HepG2 (cell line): ENCODE measurements around the gene FSTL1. TPM values are rescaled to one million over a fixed set of nuclear protein-coding genes. Genes with fewer than 3 reads are reported as not detected.

ENCODE experiments used
- ARID2 ChIP-seq: sonication (generic); formaldehyde crosslinking; IDR thresholded peaks from 2 replicates; pipeline ENCODE4 v1.8.1; 2022; ENCODE audit warnings: mild to moderate bottlenecking, missing genetic modification reagents, borderline replicate concordance
- CREM ChIP-seq, 2 experiments: sonication (generic) in 1 of 2; formaldehyde crosslinking in 1 of 2; IDR thresholded peaks; 2 replicates each; pipeline versions ENCODE4 v1.4.0 to v1.6.1; 2016 to 2020; ENCODE audit warnings: antibody characterized with exemption in 1 of 2, mild to moderate bottlenecking in 1 of 2, missing genetic modification reagents in 1 of 2
- FOSL2 ChIP-seq: sonication (generic); formaldehyde crosslinking; IDR thresholded peaks from 2 replicates; pipeline ENCODE4 v1.4.0; 2020; ENCODE audit warnings: missing genetic modification reagents
- FOXK2 ChIP-seq: fragments of 450-650 bp; IDR thresholded peaks from 2 replicates; pipeline ENCODE4 v1.6.1; 2016
- HCFC1 ChIP-seq: fragments of 150-350 bp; IDR thresholded peaks from 2 replicates; pipeline ENCODE4 v1.6.1; 2014; ENCODE audit warnings: low read depth, low read length
- IRF2 ChIP-seq: IDR thresholded peaks from 2 replicates; pipeline ENCODE4 v1.6.1; 2018; ENCODE audit warnings: missing genetic modification reagents, missing compliant biosample characterization
- MIXL1 ChIP-seq: IDR thresholded peaks from 2 replicates; pipeline ENCODE4 v1.6.1; 2016
- MXD4 ChIP-seq: IDR thresholded peaks from 2 replicates; pipeline ENCODE4 v1.6.1; 2016; ENCODE audit warnings: mild to moderate bottlenecking, missing biosample characterization, missing genetic modification reagents
- NBN ChIP-seq: fragments of 450-650 bp; conservative IDR thresholded peaks from 2 replicates; pipeline ENCODE4 v1.6.1; 2017
- NCOA5 ChIP-seq: sonication (generic); formaldehyde crosslinking; IDR thresholded peaks from 2 replicates; pipeline ENCODE4 v1.4.0; 2020; ENCODE audit warnings: missing genetic modification reagents
- PHF8 ChIP-seq: sonication (generic); formaldehyde crosslinking; IDR thresholded peaks from 2 replicates; pipeline ENCODE4 v1.5.0; 2020; ENCODE audit warnings: missing genetic modification reagents
- SMYD3 ChIP-seq: sonication (generic); formaldehyde crosslinking; IDR thresholded peaks from 2 replicates; pipeline ENCODE4 v1.8.1; 2023; ENCODE audit warnings: mild to moderate bottlenecking, missing genetic modification reagents
- ZNF121 ChIP-seq: sonication (generic); formaldehyde crosslinking; IDR thresholded peaks from 2 replicates; pipeline ENCODE4 v1.5.0; 2020; ENCODE audit warnings: mild to moderate bottlenecking, missing genetic modification reagents
- ZNF230 ChIP-seq: sonication (generic); formaldehyde crosslinking; IDR thresholded peaks from 2 replicates; pipeline ENCODE4 v1.4.0; 2020; ENCODE audit warnings: mild to moderate bottlenecking, missing genetic modification reagents
- ZNF253 ChIP-seq: sonication (generic); formaldehyde crosslinking; IDR thresholded peaks from 2 replicates; pipeline ENCODE4 v1.8.0; 2022; ENCODE audit warnings: mild to moderate bottlenecking, missing genetic modification reagents, borderline replicate concordance
- ZNF510 ChIP-seq: sonication (generic); formaldehyde crosslinking; IDR thresholded peaks from 2 replicates; pipeline ENCODE4 v1.4.0; 2020; ENCODE audit warnings: low read depth, mild to moderate bottlenecking, missing genetic modification reagents
- ZNF709 ChIP-seq: sonication (generic); formaldehyde crosslinking; IDR thresholded peaks from 2 replicates; pipeline ENCODE4 v1.5.0; 2020; ENCODE audit warnings: mild to moderate bottlenecking, missing genetic modification reagents
- polyA plus RNA-seq, 8 experiments: library from polyadenylated mRNA; depleted of rRNA in 3 of 8; stranded (reverse) in 7 of 8; unstranded in 1 of 8; fragments of >200 nt; fragmentation: Illumina TruSeq in 4 of 8; extraction: Trizol in 4 of 8; gene quantifications; 2 replicates each; pipeline versions ENCODE4 v1.2.1 to v1.2.3, GENCODE V29; 2011 to 2016; ENCODE audit warnings: low read depth in 4 of 8, missing spikeins in 1 of 8, mixed read lengths in 1 of 8; ENCODE audit not compliant: insufficient read depth in 1 of 8
- total RNA-seq, 5 experiments: library from RNA; depleted of rRNA; stranded (reverse); fragments of >200 nt; fragmentation: Illumina TruSeq; extraction: Trizol; gene quantifications; 2 replicates each; pipeline ENCODE4 v1.2.3, GENCODE V29; 2016; ENCODE audit warnings: low read depth in 1 of 5
- TF ChIP-seq, protein P1 (sequence below): sonication (generic); formaldehyde crosslinking; IDR thresholded peaks from 2 replicates; pipeline ENCODE4 v1.4.0; 2020; ENCODE audit warnings: missing genetic modification reagents
- TF ChIP-seq, protein P2 (sequence below): sonication (generic); formaldehyde crosslinking; IDR thresholded peaks from 2 replicates; pipeline ENCODE4 v1.4.0; 2020; ENCODE audit warnings: missing genetic modification reagents
- TF ChIP-seq, protein P3 (sequence below): sonication (generic); formaldehyde crosslinking; IDR thresholded peaks from 2 replicates; pipeline ENCODE4 v1.8.0; 2022; ENCODE audit warnings: mild to moderate bottlenecking, missing genetic modification reagents, borderline replicate concordance
- TF ChIP-seq, protein P4 (sequence below): sonication (generic); formaldehyde crosslinking; IDR thresholded peaks from 2 replicates; pipeline ENCODE4 v1.5.0; 2020; ENCODE audit warnings: mild to moderate bottlenecking, missing genetic modification reagents

FSTL1 gene
- total and polyA plus RNA-seq, 2 of the 13 experiments (the other 11 are each of a cell fraction or from before 2014, with no cell fraction given), result 0.07 to 0.29 TPM

DNA sequence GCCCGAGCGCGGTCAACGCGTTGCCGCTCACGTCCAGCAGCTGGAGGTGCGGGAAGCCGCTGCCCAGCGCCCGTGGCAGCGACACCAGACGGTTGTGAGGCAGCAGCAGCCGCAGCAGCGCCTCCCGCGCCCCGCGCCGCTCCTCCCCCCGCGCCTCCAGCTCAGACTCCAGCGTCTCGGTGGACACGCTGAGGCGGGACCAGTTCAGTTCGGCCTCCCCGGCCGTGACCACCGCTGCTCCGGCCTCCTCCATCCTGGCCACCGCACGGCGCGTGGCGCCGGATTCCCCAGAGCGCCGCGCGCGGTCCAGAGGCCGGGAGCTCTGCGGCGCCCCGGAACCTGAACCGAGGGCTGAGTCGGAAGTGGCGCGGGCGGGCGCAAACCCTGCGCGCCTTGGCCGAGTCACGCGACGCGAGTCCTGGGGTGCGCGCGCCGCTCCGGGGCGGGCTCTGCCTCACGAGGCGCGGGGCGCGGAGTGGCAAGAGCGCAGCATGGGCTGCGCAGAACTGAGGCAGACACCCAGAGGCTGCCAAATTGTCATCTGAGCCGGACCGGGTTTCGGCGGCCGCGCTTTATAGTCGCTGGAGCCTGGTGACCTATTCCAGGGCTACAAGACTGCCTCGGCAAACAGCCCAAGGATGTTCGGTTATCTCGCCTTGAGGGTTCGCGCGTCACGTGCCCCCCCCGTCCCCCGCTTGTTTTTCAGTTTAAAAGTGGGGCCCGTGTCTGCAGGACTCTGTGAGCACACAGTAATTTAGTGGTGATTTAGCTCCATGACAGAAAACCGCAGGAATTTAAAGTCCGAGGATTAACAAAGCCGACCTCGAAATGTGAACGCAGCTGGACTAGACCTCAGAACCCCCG is 101.6 kb downstream of the FSTL1 start, which contains the start of gene LRRC58 (continued):
- TF ChIP-seq NCOA5 (CRISPR knock-in tag) (no peak), CREM (IDR thresholded peaks at IDR 0.05) (no peak), CREM (CRISPR knock-in tag; IDR thresholded peaks at IDR 0.05) (no peak), ARID2 (no peak), MXD4 (CRISPR knock-in tag) (peak; percentile 67; the same call in 1 of the 2 replicates), NBN (no peak), ZNF510 (CRISPR knock-in tag) (peak; percentile 82), PHF8 (CRISPR knock-in tag) (peak; percentile 91), FOSL2 (peak; percentile 40; the same call in 1 of the 2 replicates), FOXK2 (no peak), ZNF230 (CRISPR knock-in tag) (peak; percentile 80; the same call in 1 of the 2 replicates), IRF2 (CRISPR knock-in tag) (peak; percentile 75), ZNF121 (CRISPR knock-in tag) (peak; percentile 75; the same call in 1 of the 2 replicates), SMYD3 (no peak; the same call in 1 of the 2 replicates), ZNF253 (CRISPR knock-in tag) (0 out of 2 replicates have a peak, but pooled peaks have one; percentile 61), HCFC1 (no peak), ZNF709 (peak; percentile 88), MIXL1 (CRISPR knock-in tag) (no peak)
- TF ChIP-seq, protein P1, sequence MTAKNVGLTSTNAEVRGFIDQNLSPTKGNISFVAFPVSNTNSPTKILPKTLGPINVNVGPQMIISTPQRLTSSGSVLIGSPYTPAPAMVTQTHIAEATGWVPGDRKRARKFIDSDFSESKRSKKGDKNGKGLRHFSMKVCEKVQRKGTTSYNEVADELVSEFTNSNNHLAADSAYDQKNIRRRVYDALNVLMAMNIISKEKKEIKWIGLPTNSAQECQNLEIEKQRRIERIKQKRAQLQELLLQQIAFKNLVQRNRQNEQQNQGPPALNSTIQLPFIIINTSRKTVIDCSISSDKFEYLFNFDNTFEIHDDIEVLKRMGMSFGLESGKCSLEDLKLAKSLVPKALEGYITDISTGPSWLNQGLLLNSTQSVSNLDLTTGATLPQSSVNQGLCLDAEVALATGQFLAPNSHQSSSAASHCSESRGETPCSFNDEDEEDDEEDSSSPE (CRISPR knock-in tag), result peak; percentile 93
- TF ChIP-seq, protein P2, sequence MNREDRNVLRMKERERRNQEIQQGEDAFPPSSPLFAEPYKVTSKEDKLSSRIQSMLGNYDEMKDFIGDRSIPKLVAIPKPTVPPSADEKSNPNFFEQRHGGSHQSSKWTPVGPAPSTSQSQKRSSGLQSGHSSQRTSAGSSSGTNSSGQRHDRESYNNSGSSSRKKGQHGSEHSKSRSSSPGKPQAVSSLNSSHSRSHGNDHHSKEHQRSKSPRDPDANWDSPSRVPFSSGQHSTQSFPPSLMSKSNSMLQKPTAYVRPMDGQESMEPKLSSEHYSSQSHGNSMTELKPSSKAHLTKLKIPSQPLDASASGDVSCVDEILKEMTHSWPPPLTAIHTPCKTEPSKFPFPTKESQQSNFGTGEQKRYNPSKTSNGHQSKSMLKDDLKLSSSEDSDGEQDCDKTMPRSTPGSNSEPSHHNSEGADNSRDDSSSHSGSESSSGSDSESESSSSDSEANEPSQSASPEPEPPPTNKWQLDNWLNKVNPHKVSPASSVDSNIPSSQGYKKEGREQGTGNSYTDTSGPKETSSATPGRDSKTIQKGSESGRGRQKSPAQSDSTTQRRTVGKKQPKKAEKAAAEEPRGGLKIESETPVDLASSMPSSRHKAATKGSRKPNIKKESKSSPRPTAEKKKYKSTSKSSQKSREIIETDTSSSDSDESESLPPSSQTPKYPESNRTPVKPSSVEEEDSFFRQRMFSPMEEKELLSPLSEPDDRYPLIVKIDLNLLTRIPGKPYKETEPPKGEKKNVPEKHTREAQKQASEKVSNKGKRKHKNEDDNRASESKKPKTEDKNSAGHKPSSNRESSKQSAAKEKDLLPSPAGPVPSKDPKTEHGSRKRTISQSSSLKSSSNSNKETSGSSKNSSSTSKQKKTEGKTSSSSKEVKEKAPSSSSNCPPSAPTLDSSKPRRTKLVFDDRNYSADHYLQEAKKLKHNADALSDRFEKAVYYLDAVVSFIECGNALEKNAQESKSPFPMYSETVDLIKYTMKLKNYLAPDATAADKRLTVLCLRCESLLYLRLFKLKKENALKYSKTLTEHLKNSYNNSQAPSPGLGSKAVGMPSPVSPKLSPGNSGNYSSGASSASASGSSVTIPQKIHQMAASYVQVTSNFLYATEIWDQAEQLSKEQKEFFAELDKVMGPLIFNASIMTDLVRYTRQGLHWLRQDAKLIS (CRISPR knock-in tag), result no peak; the same call in 1 of the 2 replicates
- TF ChIP-seq, protein P3, sequence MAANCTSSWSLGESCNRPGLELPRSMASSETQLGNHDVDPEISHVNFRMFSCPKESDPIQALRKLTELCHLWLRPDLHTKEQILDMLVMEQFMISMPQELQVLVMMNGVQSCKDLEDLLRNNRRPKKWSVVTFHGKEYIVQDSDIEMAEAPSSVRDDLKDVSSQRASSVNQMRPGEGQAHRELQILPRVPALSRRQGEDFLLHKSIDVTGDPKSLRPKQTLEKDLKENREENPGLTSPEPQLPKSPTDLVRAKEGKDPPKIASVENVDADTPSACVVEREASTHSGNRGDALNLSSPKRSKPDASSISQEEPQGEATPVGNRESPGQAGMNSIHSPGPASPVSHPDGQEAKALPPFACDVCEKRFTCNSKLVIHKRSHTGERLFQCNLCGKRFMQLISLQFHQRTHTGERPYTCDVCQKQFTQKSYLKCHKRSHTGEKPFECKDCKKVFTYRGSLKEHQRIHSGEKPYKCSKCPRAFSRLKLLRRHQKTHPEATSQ (CRISPR knock-in tag), result peak; percentile 60; the same call in 1 of the 2 replicates
- TF ChIP-seq, protein P4, sequence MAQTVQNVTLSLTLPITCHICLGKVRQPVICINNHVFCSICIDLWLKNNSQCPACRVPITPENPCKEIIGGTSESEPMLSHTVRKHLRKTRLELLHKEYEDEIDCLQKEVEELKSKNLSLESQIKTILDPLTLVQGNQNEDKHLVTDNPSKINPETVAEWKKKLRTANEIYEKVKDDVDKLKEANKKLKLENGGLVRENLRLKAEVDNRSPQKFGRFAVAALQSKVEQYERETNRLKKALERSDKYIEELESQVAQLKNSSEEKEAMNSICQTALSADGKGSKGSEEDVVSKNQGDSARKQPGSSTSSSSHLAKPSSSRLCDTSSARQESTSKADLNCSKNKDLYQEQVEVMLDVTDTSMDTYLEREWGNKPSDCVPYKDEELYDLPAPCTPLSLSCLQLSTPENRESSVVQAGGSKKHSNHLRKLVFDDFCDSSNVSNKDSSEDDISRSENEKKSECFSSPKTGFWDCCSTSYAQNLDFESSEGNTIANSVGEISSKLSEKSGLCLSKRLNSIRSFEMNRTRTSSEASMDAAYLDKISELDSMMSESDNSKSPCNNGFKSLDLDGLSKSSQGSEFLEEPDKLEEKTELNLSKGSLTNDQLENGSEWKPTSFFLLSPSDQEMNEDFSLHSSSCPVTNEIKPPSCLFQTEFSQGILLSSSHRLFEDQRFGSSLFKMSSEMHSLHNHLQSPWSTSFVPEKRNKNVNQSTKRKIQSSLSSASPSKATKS, result 0 out of 2 replicates have a peak, but pooled peaks have one; percentile 10
